Measurements from ENCODE around the gene TECR.
"Not testable (repeated sequence)": the region's sequence is repeated elsewhere in the genome, so short reads cannot be mapped to it uniquely, and the experiment has no call there.

The TECR gene

GRCh38 chr19:14542711-14543328, 13.4 kb downstream of the TECR start:
- TF ChIP-seq CTCF (IDR thresholded peaks at IDR 0.05; ENCODE audit: low read depth, low read length) = no peak
- no peak for DNase-seq (ENCODE audit: extremely low read depth, low read depth)

- no peak for DNase-seq (ENCODE audit: extremely low read depth, low read depth)
- no peak for TF ChIP-seq CTCF (IDR thresholded peaks at IDR 0.05; ENCODE audit: low read depth, low read length)
These were observed 14.7 kb downstream of the TECR start for GRCh38 chr19:14544047-14544446.

- TF ChIP-seq CTCF (IDR thresholded peaks at IDR 0.05; ENCODE audit: low read depth, low read length) = no peak
- no peak for DNase-seq (ENCODE audit: extremely low read depth, low read depth)
These were observed 15.8 kb downstream of the TECR start for GRCh38 chr19:14544977-14545715.

GRCh38 chr19:14545716-14546082, 16.3 kb downstream of the TECR start:
- no peak for DNase-seq (ENCODE audit: extremely low read depth, low read depth)
- no peak for TF ChIP-seq CTCF (IDR thresholded peaks at IDR 0.05; ENCODE audit: low read depth, low read length)

GRCh38 chr19:14550201-14550754, 20.9 kb downstream of the TECR start:
- DNase-seq (ENCODE audit: extremely low read depth, low read depth) = no peak
- TF ChIP-seq CTCF (IDR thresholded peaks at IDR 0.05; ENCODE audit: low read depth, low read length) = no peak

- DNase-seq (ENCODE audit: extremely low read depth, low read depth) = not testable (repeated sequence)
These were observed 22.0 kb downstream of the TECR start for GRCh38 chr19:14551134-14552005.

- not testable (repeated sequence) for DNase-seq (ENCODE audit: extremely low read depth, low read depth)
These were observed 22.6 kb downstream of the TECR start for GRCh38 chr19:14552006-14552360.

All from AG09319 (cell line).